Measurements from ENCODE around the gene RAD23B.

Gene RAD23B

GRCh38 chr9:107337676-107338590 is 54.9 kb downstream of the RAD23B start:
- no peak for DNase-seq

GRCh38 chr9:107338911-107339659 is 56.0 kb downstream of the RAD23B start:
- no peak for DNase-seq

- no peak for DNase-seq
Measured at GRCh38 chr9:107340920-107341632, 58.0 kb downstream of the RAD23B start.

- no peak for DNase-seq
Measured at GRCh38 chr9:107342476-107343161, 59.5 kb downstream of the RAD23B start.

- no peak for DNase-seq
Measured at GRCh38 chr9:107345327-107345726, 62.2 kb downstream of the RAD23B start.

GRCh38 chr9:107348836-107349235 is 65.8 kb downstream of the RAD23B start:
- DNase-seq, result no peak

- DNase-seq, result no peak
Measured at GRCh38 chr9:107350443-107350842, 67.4 kb downstream of the RAD23B start.

GRCh38 chr9:107351382-107352045 is 68.4 kb downstream of the RAD23B start:
- DNase-seq, result no peak

GRCh38 chr9:107355394-107355793 is 72.3 kb downstream of the RAD23B start:
- no peak for DNase-seq

GRCh38 chr9:107358986-107359385 is 75.9 kb downstream of the RAD23B start:
- no peak for DNase-seq

- DNase-seq, result no peak
Measured at GRCh38 chr9:107360098-107360497, 77.0 kb downstream of the RAD23B start.

GRCh38 chr9:107361816-107362215 is 78.7 kb downstream of the RAD23B start:
- DNase-seq, result no peak

- no peak for DNase-seq
Measured at GRCh38 chr9:107363516-107364152, 80.6 kb downstream of the RAD23B start.

- no peak for DNase-seq
Measured at GRCh38 chr9:107367727-107368502, 84.8 kb downstream of the RAD23B start.

GRCh38 chr9:107368696-107369095 is 85.6 kb downstream of the RAD23B start:
- DNase-seq, result no peak

- no peak for DNase-seq
Measured at GRCh38 chr9:107373809-107374208, 90.7 kb downstream of the RAD23B start.

- no peak for DNase-seq
Measured at GRCh38 chr9:107375001-107375400, 91.9 kb downstream of the RAD23B start.

- no peak for DNase-seq
Measured at GRCh38 chr9:107375651-107376369, 92.7 kb downstream of the RAD23B start.

GRCh38 chr9:107378006-107378405 is 94.9 kb downstream of the RAD23B start:
- no peak for DNase-seq

All from DMS79 (cell line).